DND-41 (cell line): Measurements from ENCODE around the gene SRCAP.
A peak's percentile ranks its signal among the peaks of the same experiment; 100 is the strongest.

ENCODE experiments used
- ATAC-seq: fragments of 200-7000 bp; cut with Tn5 transposase; 3 replicates; pipeline ENCODE4 v1.9.1; 2021; ENCODE audit warnings: low read depth; ENCODE audit not compliant: insufficient read depth
- DNase-seq: peaks from one replicate; pipeline ENCODE4 v3.0.0-alpha.2; 2020
- H2AFZ ChIP-seq: 2 replicates; pipeline ENCODE4 v1.6.0; 2012; ENCODE audit warnings: low read depth, low read length
- H3K27ac ChIP-seq: 2 replicates; pipeline ENCODE4 v1.5.1; 2012; ENCODE audit warnings: low read length, inconsistent platforms
- H3K27me3 ChIP-seq: fragments of 200-600 bp; sonication (generic); 2 replicates; pipeline ENCODE4 v1.6.0; 2012; ENCODE audit warnings: low read length, mild to moderate bottlenecking, inconsistent platforms; ENCODE audit not compliant: insufficient read depth, poor library complexity
- H3K36me3 ChIP-seq: 2 replicates; pipeline ENCODE4 v1.5.1; 2012; ENCODE audit warnings: low read length, inconsistent platforms; ENCODE audit not compliant: insufficient read depth
- H3K4me1 ChIP-seq: 2 replicates; pipeline ENCODE4 v1.5.1; 2012; ENCODE audit warnings: mild to moderate bottlenecking, low read length; ENCODE audit not compliant: insufficient read depth
- H3K4me2 ChIP-seq: 2 replicates; pipeline ENCODE4 v1.6.0; 2012; ENCODE audit warnings: mild to moderate bottlenecking, moderate library complexity, low read length, inconsistent platforms; ENCODE audit not compliant: insufficient read depth
- H3K4me3 ChIP-seq, 2 experiments: fragments of 200-600 bp in 1 of 2; shearing (Covaris generic) in 1 of 2; 2 replicates each; pipeline ENCODE4 v1.5.1; 2012 to 2016; ENCODE audit warnings: inconsistent platforms in 2 of 2, low read length in 2 of 2, mild to moderate bottlenecking in 2 of 2, low read depth in 1 of 2, moderate library complexity in 1 of 2
- H3K79me2 ChIP-seq: 2 replicates; pipeline ENCODE4 v1.6.0; 2012; ENCODE audit warnings: low read length, inconsistent platforms; ENCODE audit not compliant: insufficient read depth
- H3K9ac ChIP-seq: 2 replicates; pipeline ENCODE4 v1.6.0; 2012; ENCODE audit warnings: low read depth, mild to moderate bottlenecking, inconsistent platforms, low read length, moderate library complexity
- H3K9me3 ChIP-seq: 2 replicates; pipeline ENCODE4 v1.5.1; 2012; ENCODE audit warnings: low read length, moderate library complexity, mild to moderate bottlenecking, inconsistent platforms; ENCODE audit not compliant: insufficient read depth, severe bottlenecking
- H4K20me1 ChIP-seq: 2 replicates; pipeline ENCODE4 v1.6.0; 2012; ENCODE audit warnings: low read length; ENCODE audit not compliant: insufficient read depth
- CTCF ChIP-seq: IDR thresholded peaks from 2 replicates; pipeline ENCODE4 v1.5.1; 2012; ENCODE audit warnings: borderline replicate concordance, low read length, moderate library complexity, mild to moderate bottlenecking; ENCODE audit not compliant: poor library complexity, severe bottlenecking; ENCODE audit errors: extremely low read depth
- EZH2 ChIP-seq: IDR thresholded peaks from 3 replicates; pipeline ENCODE4 v1.6.1; 2012; ENCODE audit warnings: borderline replicate concordance, low read depth, mild to moderate bottlenecking, moderate library complexity, low read length, inconsistent platforms; ENCODE audit not compliant: severe bottlenecking

The SRCAP gene

GRCh38 chr16:30721606-30722005, 22.6 kb downstream of the SRCAP start:
- H3K9ac ChIP-seq, result no peak overlapping the region
- H3K27me3 ChIP-seq, result no peaks in the 10 kb centered on the region
- peaks cover 76% of the 10 kb centered on the region for H3K79me2 ChIP-seq

GRCh38 chr16:30722443-30722842, 23.5 kb downstream of the SRCAP start:
- peaks cover 71% of the 10 kb centered on the region for H3K79me2 ChIP-seq
- no peaks in the 10 kb centered on the region for H3K9me3 ChIP-seq
- DNase-seq (no peak), ATAC-seq (peak; percentile 27; the same call in 2 of the 3 replicates)
- TF ChIP-seq CTCF (peak; percentile 34), EZH2 (no peak)
- H3K36me3 ChIP-seq, result peaks cover 95% of the 10 kb centered on the region
- H3K9ac ChIP-seq, result no peak overlapping the region
- H2AFZ ChIP-seq, result no peak overlapping the region
- no peak overlapping the region for H3K27ac ChIP-seq
- no peak overlapping the region for H3K4me3 ChIP-seq
- no peak overlapping the region for H3K4me2 ChIP-seq
- H3K4me1 ChIP-seq, result no peaks in the 10 kb centered on the region
- H4K20me1 ChIP-seq, result peaks cover 60% of the 10 kb centered on the region
- H3K27me3 ChIP-seq, result no peaks in the 10 kb centered on the region

More at GRCh38 chr16:30721606-30722005, 22.6 kb downstream of the SRCAP start:
- H3K4me1 ChIP-seq, result no peaks in the 10 kb centered on the region
- no peak overlapping the region for H3K27ac ChIP-seq
- no peak overlapping the region for H3K4me2 ChIP-seq
- H3K9me3 ChIP-seq, result no peaks in the 10 kb centered on the region
- no peak for TF ChIP-seq CTCF
- no peak for TF ChIP-seq EZH2
- no peak overlapping the region for H2AFZ ChIP-seq
- H4K20me1 ChIP-seq, result peaks cover 63% of the 10 kb centered on the region
- DNase-seq (no peak), ATAC-seq (no peak)
- H3K4me3 ChIP-seq, result no peak overlapping the region
- H3K36me3 ChIP-seq, result peaks cover 96% of the 10 kb centered on the region

- Histone ChIP-seq H3K27ac (no peak overlapping the region), H3K27me3 (no peaks in the 10 kb centered on the region), H4K20me1 (peaks cover 59% of the 10 kb centered on the region), H3K4me1 (no peaks in the 10 kb centered on the region), H3K36me3 (peaks cover 94% of the 10 kb centered on the region), H3K4me3 (no peak overlapping the region), H3K9me3 (no peaks in the 10 kb centered on the region), H3K9ac (no peak overlapping the region), H3K79me2 (peaks cover 66% of the 10 kb centered on the region), H2AFZ (no peak overlapping the region), H3K4me2 (no peak overlapping the region)
- no peak for TF ChIP-seq EZH2
- no peak for TF ChIP-seq CTCF
- DNase-seq (no peak), ATAC-seq (no peak)
Observed at GRCh38 chr16:30722916-30723315, 23.9 kb downstream of the SRCAP start.
